Tongue (tissue), 2 donors: ENCODE measurements around the gene FSIP1. TPM values are rescaled to one million over a fixed set of nuclear protein-coding genes. Genes with fewer than 3 reads are reported as not detected.
"Not testable (repeated sequence)": the region's sequence is repeated elsewhere in the genome, so short reads cannot be mapped to it uniquely, and the experiment has no call there.

Source experiments
- DNase-seq: peaks from one replicate; pipeline ENCODE4 v3.0.0-alpha.2; 2015
- total RNA-seq: library from RNA; depleted of rRNA; stranded (reverse); fragments of >200 nt; gene quantifications from one replicate; pipeline ENCODE4 v1.2.3, GENCODE V29; 2014

The FSIP1 gene
- 0.10 TPM for total RNA-seq

GRCh38 chr15:39782441-39783138, at the start of gene FSIP1:
Gene FSIP1, minus strand, starts transcription at chr15:39782841. Its CDS starts 6,317 bp downstream, at chr15:39776524.
- peak; percentile 98 for DNase-seq

GRCh38 chr15:39830166-39830565, 47.5 kb upstream of the FSIP1 start:
- no peak for DNase-seq

GRCh38 chr15:39828374-39828931, 45.8 kb upstream of the FSIP1 start:
- peak; percentile 60 for DNase-seq

GRCh38 chr15:39826975-39827374, 44.3 kb upstream of the FSIP1 start:
- DNase-seq = no peak

GRCh38 chr15:39823634-39824033, 41.0 kb upstream of the FSIP1 start:
- DNase-seq = no peak

- no peak for DNase-seq
Observed at GRCh38 chr15:39820050-39820602, 37.5 kb upstream of the FSIP1 start.

GRCh38 chr15:39819533-39819932, 36.9 kb upstream of the FSIP1 start:
- no peak for DNase-seq

- DNase-seq = no peak
Observed at GRCh38 chr15:39817892-39818291, 35.3 kb upstream of the FSIP1 start.

GRCh38 chr15:39814489-39814888, 31.8 kb upstream of the FSIP1 start:
- DNase-seq = no peak

- DNase-seq = not testable (repeated sequence)
Observed at GRCh38 chr15:39812651-39813050, 30.0 kb upstream of the FSIP1 start.

GRCh38 chr15:39808909-39809308, 26.3 kb upstream of the FSIP1 start:
- no peak for DNase-seq

GRCh38 chr15:39807791-39808190, 25.1 kb upstream of the FSIP1 start:
- DNase-seq = no peak

- DNase-seq = no peak
Observed at GRCh38 chr15:39804026-39804425, 21.4 kb upstream of the FSIP1 start.

- no peak for DNase-seq
Observed at GRCh38 chr15:39803016-39803415, 20.4 kb upstream of the FSIP1 start.

- no peak for DNase-seq
Observed at GRCh38 chr15:39801641-39802309, 19.1 kb upstream of the FSIP1 start.

GRCh38 chr15:39799552-39800011, 16.9 kb upstream of the FSIP1 start:
- DNase-seq = no peak

- no peak for DNase-seq
Observed at GRCh38 chr15:39798382-39798781, 15.7 kb upstream of the FSIP1 start.

- DNase-seq = no peak
Observed at GRCh38 chr15:39797407-39797806, 14.8 kb upstream of the FSIP1 start.

GRCh38 chr15:39796601-39797000, 14.0 kb upstream of the FSIP1 start:
- no peak for DNase-seq

GRCh38 chr15:39795486-39795885, 12.8 kb upstream of the FSIP1 start:
- no peak for DNase-seq

GRCh38 chr15:39794954-39795353, 12.3 kb upstream of the FSIP1 start:
- DNase-seq = no peak

- no peak for DNase-seq
Observed at GRCh38 chr15:39793923-39794322, 11.3 kb upstream of the FSIP1 start.

- no peak for DNase-seq
Observed at GRCh38 chr15:39792844-39793335, 10.2 kb upstream of the FSIP1 start.
